Activated naive CD4-positive, alpha-beta T cell treated with anti-CD3 and anti-CD28 coated beads for 36 hours (primary cell): ENCODE results near the gene CYB5D1. TPM values are rescaled to one million over a fixed set of nuclear protein-coding genes. Genes with fewer than 3 reads are reported as not detected.
A peak's percentile ranks its signal among the peaks of the same experiment; 100 is the strongest.
"Not testable (repeated sequence)": the region's sequence is repeated elsewhere in the genome, so short reads cannot be mapped to it uniquely, and the experiment has no call there.

Experiments used
- CTCF ChIA-PET: fragments of 350-600 bp; sonication (Branson Sonifier 250); formaldehyde crosslinking; loops from one replicate; lab custom pipeline; 2021; ENCODE audit warnings: antibody characterized with exemption; lab: Charles Lee
- DNase-seq: peaks from one replicate; pipeline ENCODE4 v3.0.0-alpha.2; 2020
- H3K27ac Mint-ChIP-seq: one replicate; pipeline ENCODE4 v1.8.0; 2021; ENCODE audit warnings: mild to moderate bottlenecking, mixed read lengths
- H3K27me3 Mint-ChIP-seq: one replicate; pipeline ENCODE4 v1.8.0; 2021; ENCODE audit warnings: low read depth, mixed read lengths
- H3K36me3 Mint-ChIP-seq: one replicate; pipeline ENCODE4 v1.8.0; 2021; ENCODE audit warnings: low read depth, mixed read lengths
- H3K4me1 Mint-ChIP-seq: one replicate; pipeline ENCODE4 v1.8.0; 2021; ENCODE audit warnings: low read depth, mixed read lengths
- H3K4me3 Mint-ChIP-seq: one replicate; pipeline ENCODE4 v1.8.0; 2021; ENCODE audit warnings: mild to moderate bottlenecking, moderate library complexity, mixed read lengths
- H3K9me3 Mint-ChIP-seq: one replicate; pipeline ENCODE4 v1.8.0; 2021; ENCODE audit warnings: mixed read lengths
- intact Hi-C: fragments of 100-400 bp; cut with micrococcal nuclease; formaldehyde crosslinking; loops from one replicate; pipeline ENCODE4 v1.15.1; 2023
- total RNA-seq, 2 experiments: library from RNA; stranded (reverse); gene quantifications; one replicate each; pipeline ENCODE4 v1.2.3, GENCODE V29; 2021

Gene CYB5D1, protein sequence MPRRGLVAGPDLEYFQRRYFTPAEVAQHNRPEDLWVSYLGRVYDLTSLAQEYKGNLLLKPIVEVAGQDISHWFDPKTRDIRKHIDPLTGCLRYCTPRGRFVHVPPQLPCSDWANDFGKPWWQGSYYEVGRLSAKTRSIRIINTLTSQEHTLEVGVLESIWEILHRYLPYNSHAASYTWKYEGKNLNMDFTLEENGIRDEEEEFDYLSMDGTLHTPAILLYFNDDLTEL
- total RNA-seq, result 1 to 10 TPM; 6.1 to 6.5 TPM

- Mint-ChIP-seq H3K9me3 (no peaks in the 10 kb centered on the region), H3K4me3 (no peak within 1 kb of the TSS), H3K27me3 (no peaks in the 10 kb centered on the region), H3K36me3 (peaks cover 10% of the 10 kb centered on the region), H3K4me1 (peaks cover 18% of the 10 kb centered on the region), H3K27ac (no peak within 1 kb of the TSS)
- intact Hi-C loops, result loop anchor here (1.0 to 5.0 kb wide), 12 partner anchors 14 to 551 kb away; partner anchors contain the start of genes CNTROB, EIF5A, KDM6B and WRAP53
- peak; percentile 93 for DNase-seq
- CTCF ChIA-PET, result interaction anchor here (0.7 to 1.6 kb wide), 13 partner anchors 17 to 131 kb away, joined by 3 to 11 read pairs (median 3); no protein-coding TSS in a partner anchor
Measured at GRCh38 chr17:7857713-7858521, at the start of gene CYB5D1. CYB5D1 (plus strand) TSS chr17:7858003; CDS start chr17:7858135, 132 bp downstream.

- Mint-ChIP-seq H3K4me3 (no peak overlapping the region), H3K9me3 (no peaks in the 10 kb centered on the region), H3K27me3 (peaks cover 3% of the 10 kb centered on the region), H3K36me3 (no peaks in the 10 kb centered on the region), H3K27ac (no peak overlapping the region), H3K4me1 (peaks cover 5% of the 10 kb centered on the region)
- CTCF ChIA-PET, result interaction anchor here (0.8 kb wide), 1 partner anchor 16 kb away, joined by 3 read pairs; no protein-coding TSS in a partner anchor
- DNase-seq, result no peak
- intact Hi-C loops, result no loop called here
Measured at GRCh38 chr17:7809086-7809790, 48.6 kb upstream of the CYB5D1 start.

GRCh38 chr17:7809791-7810343 is 47.9 kb upstream of the CYB5D1 start:
- H3K4me3 Mint-ChIP-seq, H3K4me1 Mint-ChIP-seq, H3K36me3 Mint-ChIP-seq, H3K27ac Mint-ChIP-seq, DNase-seq, H3K9me3 Mint-ChIP-seq, intact Hi-C loops, CTCF ChIA-PET, H3K27me3 Mint-ChIP-seq: not testable (repeated sequence)

DNA sequence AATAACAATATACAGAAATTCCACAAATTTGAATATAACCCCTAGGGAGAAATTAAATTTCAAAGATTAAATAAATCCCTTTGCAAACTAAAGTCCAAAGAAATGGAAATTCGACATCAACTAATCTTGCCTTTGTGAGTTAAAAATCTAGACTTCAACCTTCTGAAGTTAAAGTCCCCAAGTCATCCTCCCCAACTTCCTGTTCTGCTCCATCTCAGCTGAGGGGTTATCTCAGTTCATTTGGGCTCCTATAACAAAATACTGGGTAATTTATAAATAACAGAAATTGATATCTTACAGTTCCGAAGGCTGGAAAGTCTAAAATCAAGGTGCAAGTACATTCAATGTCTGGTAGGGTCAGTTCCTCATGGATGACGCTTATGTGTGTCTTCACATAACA is 46.6 kb upstream of the CYB5D1 start:
- Mint-ChIP-seq H3K36me3 (no peaks in the 10 kb centered on the region), H3K4me1 (peaks cover 5% of the 10 kb centered on the region), H3K9me3 (no peaks in the 10 kb centered on the region), H3K4me3 (no peak overlapping the region), H3K27ac (no peak overlapping the region), H3K27me3 (peaks cover 3% of the 10 kb centered on the region)
- CTCF ChIA-PET, result interaction anchor here (0.5 to 3.3 kb wide), 4 partner anchors 13 to 261 kb away, joined by 3 to 10 read pairs (median 6); no protein-coding TSS in a partner anchor
- DNase-seq, result no peak
- intact Hi-C loops, result no loop called here

DNA sequence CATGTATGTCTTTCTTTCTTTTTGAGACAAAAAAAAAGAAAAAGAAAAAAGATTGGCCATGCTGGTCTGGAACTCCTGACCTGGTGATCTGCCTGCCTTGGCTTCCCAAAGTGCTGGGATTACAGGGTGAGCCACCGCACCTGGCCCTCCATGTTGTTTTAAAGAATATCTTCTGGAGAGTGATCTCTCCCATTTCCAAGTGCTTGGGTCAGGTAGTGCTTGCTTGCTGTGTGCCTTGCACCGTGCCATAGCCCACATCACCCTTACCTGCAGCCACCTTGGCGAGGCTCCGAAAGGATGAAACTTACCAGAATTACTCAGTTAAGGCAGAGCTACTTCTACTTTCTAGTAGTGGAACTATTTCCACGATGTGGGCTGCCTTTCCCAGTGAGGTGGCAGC is 42.8 kb upstream of the CYB5D1 start:
- no peak for DNase-seq
- no peaks in the 10 kb centered on the region for H3K9me3 Mint-ChIP-seq
- H3K4me3 Mint-ChIP-seq, result no peak overlapping the region
- H3K27me3 Mint-ChIP-seq, result no peaks in the 10 kb centered on the region
- no peak overlapping the region for H3K27ac Mint-ChIP-seq
- CTCF ChIA-PET, result interaction anchor here (0.6 kb wide), 1 partner anchor 149 kb away, joined by 3 read pairs; no protein-coding TSS in a partner anchor
- intact Hi-C loops, result no loop called here
- H3K36me3 Mint-ChIP-seq, result no peaks in the 10 kb centered on the region
- peaks cover 5% of the 10 kb centered on the region for H3K4me1 Mint-ChIP-seq

GRCh38 chr17:7816926-7817642 is 40.7 kb upstream of the CYB5D1 start:
- Mint-ChIP-seq H3K4me1 (no peaks in the 10 kb centered on the region), H3K36me3 (no peaks in the 10 kb centered on the region), H3K4me3 (no peak overlapping the region), H3K27ac (no peak overlapping the region), H3K27me3 (no peaks in the 10 kb centered on the region), H3K9me3 (no peaks in the 10 kb centered on the region)
- no peak for DNase-seq
- CTCF ChIA-PET, result interaction anchor here (0.5 to 2.4 kb wide), 4 partner anchors 8 to 240 kb away, joined by 3 to 11 read pairs (median 4); no protein-coding TSS in a partner anchor
- intact Hi-C loops, result no loop called here

DNA sequence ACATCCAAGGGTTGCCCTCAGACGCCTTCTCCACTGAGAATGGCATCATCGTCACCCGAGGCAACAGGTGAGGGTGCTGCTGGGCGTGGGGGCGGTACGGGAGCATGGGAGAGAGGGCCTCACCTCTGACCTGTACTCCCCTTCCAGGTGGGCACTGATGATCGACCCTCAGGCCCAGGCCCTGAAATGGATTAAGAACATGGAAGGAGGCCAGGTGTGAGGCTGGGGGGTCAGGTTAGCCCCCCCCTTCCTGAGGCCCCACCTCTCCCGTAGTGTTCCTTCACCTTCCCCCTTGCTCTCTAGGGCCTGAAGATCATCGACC is 40.2 kb upstream of the CYB5D1 start:
- H3K4me3 Mint-ChIP-seq, result no peak overlapping the region
- intact Hi-C loops, result no loop called here
- CTCF ChIA-PET, result interaction anchor here (2.4 kb wide), 1 partner anchor 7 kb away, joined by 11 read pairs; no protein-coding TSS in a partner anchor
- DNase-seq, result no peak
- no peaks in the 10 kb centered on the region for H3K9me3 Mint-ChIP-seq
- no peaks in the 10 kb centered on the region for H3K36me3 Mint-ChIP-seq
- no peaks in the 10 kb centered on the region for H3K4me1 Mint-ChIP-seq
- no peak overlapping the region for H3K27ac Mint-ChIP-seq
- no peaks in the 10 kb centered on the region for H3K27me3 Mint-ChIP-seq

DNA sequence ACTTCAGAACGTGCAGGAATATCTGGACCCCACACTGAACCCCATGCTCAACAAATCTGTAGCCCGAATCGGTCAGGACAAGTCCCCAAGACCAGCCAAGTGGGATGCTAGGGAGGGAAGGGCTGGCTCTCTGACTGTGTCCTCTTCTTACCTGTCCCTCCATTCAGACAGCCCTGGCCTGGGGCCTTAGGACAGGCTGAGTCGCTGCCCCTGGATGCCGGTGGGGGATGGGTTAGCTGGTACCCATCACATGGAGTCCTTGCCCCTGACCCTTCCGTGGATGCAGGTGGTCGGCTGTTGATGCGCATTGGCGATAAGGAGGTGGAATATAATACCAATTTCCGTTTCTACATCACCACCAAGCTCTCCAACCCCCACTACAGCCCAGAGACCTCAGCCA is 39.8 kb upstream of the CYB5D1 start:
- Mint-ChIP-seq H3K36me3 (no peaks in the 10 kb centered on the region), H3K27me3 (no peaks in the 10 kb centered on the region), H3K4me3 (no peak overlapping the region), H3K4me1 (no peaks in the 10 kb centered on the region), H3K27ac (no peak overlapping the region), H3K9me3 (no peaks in the 10 kb centered on the region)
- intact Hi-C loops, result no loop called here
- no peak for DNase-seq
- CTCF ChIA-PET, result interaction anchor here (0.8 kb wide), 1 partner anchor 172 kb away, joined by 3 read pairs; no protein-coding TSS in a partner anchor

DNA sequence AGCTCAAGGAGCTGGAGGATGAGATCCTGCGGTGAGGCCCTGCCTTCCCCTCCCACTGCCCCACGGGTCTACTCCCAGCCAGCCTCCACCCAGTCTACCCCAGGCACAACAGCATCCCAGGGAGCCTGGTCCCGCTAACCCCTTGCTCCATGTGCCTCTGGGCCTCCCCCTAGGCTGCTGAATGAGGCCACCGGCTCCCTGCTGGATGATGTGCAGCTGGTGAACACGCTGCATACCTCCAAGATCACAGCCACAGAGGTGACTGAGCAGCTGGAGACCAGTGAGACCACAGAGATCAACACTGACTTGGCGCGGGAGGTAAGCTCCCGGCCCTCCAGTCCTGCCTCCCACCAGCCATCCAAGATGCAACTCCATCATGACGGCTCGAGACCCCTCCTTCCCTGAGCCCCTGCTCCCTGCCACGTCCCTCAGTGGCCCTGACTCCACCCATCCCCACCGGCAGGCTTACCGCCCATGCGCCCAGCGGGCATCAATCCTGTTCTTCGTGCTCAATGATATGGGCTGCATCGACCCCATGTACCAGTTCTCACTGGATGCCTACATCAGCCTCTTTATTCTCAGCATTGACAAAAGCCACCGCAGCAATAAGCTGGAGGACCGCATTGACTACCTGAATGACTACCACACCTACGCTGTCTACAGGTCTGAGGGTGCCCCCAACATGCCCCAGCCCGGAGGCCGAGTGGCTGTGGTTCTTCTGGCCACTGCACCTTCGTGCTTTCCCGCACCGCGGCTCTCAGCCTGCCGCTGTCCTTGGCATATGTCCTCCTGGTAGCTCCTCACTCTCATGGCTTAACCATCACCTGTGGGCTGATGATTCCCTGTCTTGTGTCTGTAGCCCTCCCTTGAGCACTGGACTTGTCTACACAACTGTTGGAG is 38.8 kb upstream of the CYB5D1 start:
- CTCF ChIA-PET, result interaction anchor here (0.8 to 1.6 kb wide), 3 partner anchors 75 to 171 kb away, joined by 3 read pairs; no protein-coding TSS in a partner anchor
- intact Hi-C loops, result no loop called here
- no peaks in the 10 kb centered on the region for H3K9me3 Mint-ChIP-seq
- no peak for DNase-seq
- H3K36me3 Mint-ChIP-seq, result no peaks in the 10 kb centered on the region
- H3K4me3 Mint-ChIP-seq, result no peak overlapping the region
- no peak overlapping the region for H3K27ac Mint-ChIP-seq
- no peaks in the 10 kb centered on the region for H3K27me3 Mint-ChIP-seq
- no peaks in the 10 kb centered on the region for H3K4me1 Mint-ChIP-seq

DNA sequence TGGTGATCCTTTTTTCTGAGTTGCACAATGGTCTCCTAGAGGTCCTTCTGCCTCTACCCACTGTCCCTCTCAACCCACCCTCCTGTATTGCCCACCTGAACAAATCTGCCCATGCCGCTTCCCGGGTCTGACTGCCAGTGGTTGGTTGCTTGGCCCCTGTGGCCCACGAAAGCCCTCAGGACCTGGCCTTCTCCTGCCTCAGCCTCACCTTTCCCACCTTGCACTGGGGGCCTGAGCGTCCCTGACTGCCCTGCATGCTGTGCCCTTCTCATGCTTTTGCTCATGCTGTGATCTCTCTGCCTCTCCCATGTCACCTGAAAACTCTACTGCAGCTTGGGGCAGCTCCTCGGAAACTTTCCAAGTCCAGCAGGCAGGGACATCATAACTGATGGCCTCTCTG is 37.6 kb upstream of the CYB5D1 start:
- CTCF ChIA-PET, result interaction anchor here (0.6 to 1.6 kb wide), 6 partner anchors 15 to 170 kb away, joined by 3 to 6 read pairs (median 4); no protein-coding TSS in a partner anchor

More for the DNA sequence above, 37.6 kb upstream of the CYB5D1 start:
- no peak for DNase-seq
- Mint-ChIP-seq H3K4me3 (no peak overlapping the region), H3K9me3 (no peaks in the 10 kb centered on the region), H3K4me1 (no peaks in the 10 kb centered on the region), H3K27me3 (no peaks in the 10 kb centered on the region), H3K36me3 (no peaks in the 10 kb centered on the region), H3K27ac (no peak overlapping the region)
- intact Hi-C loops, result no loop called here
